C4-2B (cell line): ENCODE data around the gene CLMN.

Source experiments
- ZFX ChIP-seq: fragments of 450-650 bp; IDR thresholded peaks from 2 replicates; pipeline ENCODE4 v1.6.1; 2017
- TF ChIP-seq, protein P1 (sequence below): fragments of 450-650 bp; conservative IDR thresholded peaks from 2 replicates; pipeline ENCODE4 v1.5.1; 2017; ENCODE audit warnings: mild to moderate bottlenecking

GRCh38 chr14:95184413-95184790 lies 135.3 kb downstream of the CLMN start:
- TF ChIP-seq, protein P1, sequence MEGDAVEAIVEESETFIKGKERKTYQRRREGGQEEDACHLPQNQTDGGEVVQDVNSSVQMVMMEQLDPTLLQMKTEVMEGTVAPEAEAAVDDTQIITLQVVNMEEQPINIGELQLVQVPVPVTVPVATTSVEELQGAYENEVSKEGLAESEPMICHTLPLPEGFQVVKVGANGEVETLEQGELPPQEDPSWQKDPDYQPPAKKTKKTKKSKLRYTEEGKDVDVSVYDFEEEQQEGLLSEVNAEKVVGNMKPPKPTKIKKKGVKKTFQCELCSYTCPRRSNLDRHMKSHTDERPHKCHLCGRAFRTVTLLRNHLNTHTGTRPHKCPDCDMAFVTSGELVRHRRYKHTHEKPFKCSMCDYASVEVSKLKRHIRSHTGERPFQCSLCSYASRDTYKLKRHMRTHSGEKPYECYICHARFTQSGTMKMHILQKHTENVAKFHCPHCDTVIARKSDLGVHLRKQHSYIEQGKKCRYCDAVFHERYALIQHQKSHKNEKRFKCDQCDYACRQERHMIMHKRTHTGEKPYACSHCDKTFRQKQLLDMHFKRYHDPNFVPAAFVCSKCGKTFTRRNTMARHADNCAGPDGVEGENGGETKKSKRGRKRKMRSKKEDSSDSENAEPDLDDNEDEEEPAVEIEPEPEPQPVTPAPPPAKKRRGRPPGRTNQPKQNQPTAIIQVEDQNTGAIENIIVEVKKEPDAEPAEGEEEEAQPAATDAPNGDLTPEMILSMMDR, result no peak
- no peak for TF ChIP-seq ZFX
